Activated B cell treated with CpG ODN at 0.5 μM for 24 hours (primary cell): ENCODE data around the gene PHOSPHO2. TPM values are rescaled to one million over a fixed set of nuclear protein-coding genes. Genes with fewer than 3 reads are reported as not detected.

Source experiments
- ATAC-seq: fragments of 200-7000 bp; cut with Tn5 transposase; one replicate; pipeline ENCODE4 v1.10.0; 2021; ENCODE audit warnings: low read depth, mild to moderate bottlenecking, moderate library complexity
- CTCF ChIA-PET: fragments of 350-600 bp; sonication (Branson Sonifier 250); formaldehyde crosslinking; loops from one replicate; lab custom pipeline; 2021; ENCODE audit warnings: antibody characterized with exemption; lab: Charles Lee
- POLR2A ChIA-PET: fragments of 350-600 bp; sonication (Branson Sonifier 250); formaldehyde crosslinking; loops from one replicate; lab custom pipeline; 2021; ENCODE audit warnings: antibody characterized with exemption; lab: Charles Lee
- DNase-seq: peaks from one replicate; pipeline ENCODE4 v3.0.0; 2022
- H3K27ac Mint-ChIP-seq: one replicate; pipeline ENCODE4 v1.8.0; 2020; ENCODE audit warnings: mixed read lengths
- H3K27me3 Mint-ChIP-seq: one replicate; pipeline ENCODE4 v1.8.0; 2021; ENCODE audit warnings: mixed read lengths
- H3K36me3 Mint-ChIP-seq: one replicate; pipeline ENCODE4 v1.8.0; 2021; ENCODE audit warnings: low read depth, mixed read lengths
- H3K4me1 Mint-ChIP-seq: one replicate; pipeline ENCODE4 v1.8.0; 2021; ENCODE audit warnings: mixed read lengths
- H3K4me3 Mint-ChIP-seq: one replicate; pipeline ENCODE4 v1.8.0; 2020; ENCODE audit warnings: mild to moderate bottlenecking, mixed read lengths
- H3K9me3 Mint-ChIP-seq: one replicate; pipeline ENCODE4 v1.8.0; 2020; ENCODE audit warnings: mixed read lengths
- CTCF ChIP-seq: fragments of 200-600 bp; IDR thresholded peaks from one replicate; pipeline ENCODE4 v1.8.0; 2022; ENCODE audit warnings: antibody characterized with exemption, mild to moderate bottlenecking
- intact Hi-C: fragments of 100-400 bp; cut with micrococcal nuclease; formaldehyde crosslinking; loops from one replicate; pipeline ENCODE4 v1.15.1; 2024
- total RNA-seq: library from RNA; stranded (reverse); gene quantifications from 2 replicates; pipeline ENCODE4 v1.2.3, GENCODE V29; 2022

Gene PHOSPHO2
- total RNA-seq, 1 donor from 2014 or later: 6.3 TPM

GRCh38 chr2:169658877-169659276, 35.4 kb upstream of the PHOSPHO2 start:
- Mint-ChIP-seq H3K9me3 (peaks cover 3% of the 10 kb centered on the region), H3K36me3 (no peaks in the 10 kb centered on the region), H3K4me1 (peaks cover 17% of the 10 kb centered on the region), H3K27me3 (peaks cover 2% of the 10 kb centered on the region), H3K27ac (no peak overlapping the region), H3K4me3 (no peak overlapping the region)
- POLR2A ChIA-PET: no interaction called here
- intact Hi-C loops: no loop called here
- DNase-seq (no peak), ATAC-seq (no peak)
- no peak for TF ChIP-seq CTCF
- CTCF ChIA-PET: no interaction called here

- no peak for TF ChIP-seq CTCF
- Mint-ChIP-seq H3K27ac (peak overlapping the region; percentile 36), H3K9me3 (peaks cover 3% of the 10 kb centered on the region), H3K4me3 (no peak overlapping the region), H3K4me1 (peaks cover 17% of the 10 kb centered on the region), H3K27me3 (peaks cover 2% of the 10 kb centered on the region), H3K36me3 (no peaks in the 10 kb centered on the region)
- ChIA-PET CTCF (no interaction called here), POLR2A (no interaction called here)
- intact Hi-C loops: no loop called here
- ATAC-seq (peak; percentile 79), DNase-seq (no peak)
Measured at GRCh38 chr2:169659320-169659719, 34.9 kb upstream of the PHOSPHO2 start.

- Mint-ChIP-seq H3K36me3 (no peaks in the 10 kb centered on the region), H3K9me3 (peaks cover 3% of the 10 kb centered on the region), H3K4me1 (peaks cover 17% of the 10 kb centered on the region), H3K27ac (no peak overlapping the region), H3K4me3 (no peak overlapping the region), H3K27me3 (peaks cover 2% of the 10 kb centered on the region)
- ATAC-seq: no peak
- intact Hi-C loops: no loop called here
- POLR2A ChIA-PET: no interaction called here
- CTCF ChIA-PET: no interaction called here
- no peak for TF ChIP-seq CTCF
- DNase-seq: no peak
Measured at GRCh38 chr2:169661265-169661664, 33.0 kb upstream of the PHOSPHO2 start.

GRCh38 chr2:169662744-169663143, 31.5 kb upstream of the PHOSPHO2 start:
- H3K4me1 Mint-ChIP-seq: peaks cover 17% of the 10 kb centered on the region
- H3K27ac Mint-ChIP-seq: no peak overlapping the region
- CTCF ChIA-PET: no interaction called here
- no peak for DNase-seq
- H3K36me3 Mint-ChIP-seq: no peaks in the 10 kb centered on the region
- ATAC-seq: no peak
- H3K4me3 Mint-ChIP-seq: no peak overlapping the region
- POLR2A ChIA-PET: no interaction called here
- intact Hi-C loops: no loop called here
- H3K27me3 Mint-ChIP-seq: peaks cover 8% of the 10 kb centered on the region
- peaks cover 3% of the 10 kb centered on the region for H3K9me3 Mint-ChIP-seq
- TF ChIP-seq CTCF: no peak

GRCh38 chr2:169663247-169663646, 31.0 kb upstream of the PHOSPHO2 start:
- H3K9me3 Mint-ChIP-seq: peaks cover 3% of the 10 kb centered on the region
- CTCF ChIA-PET: no interaction called here
- TF ChIP-seq CTCF: no peak

More at GRCh38 chr2:169663247-169663646, 31.0 kb upstream of the PHOSPHO2 start:
- ATAC-seq (no peak), DNase-seq (no peak)
- Mint-ChIP-seq H3K4me1 (peaks cover 17% of the 10 kb centered on the region), H3K27me3 (peaks cover 8% of the 10 kb centered on the region), H3K4me3 (no peak overlapping the region), H3K36me3 (no peaks in the 10 kb centered on the region), H3K27ac (no peak overlapping the region)
- POLR2A ChIA-PET: interaction anchor here (0.6 kb wide), 1 partner anchor 106 kb away, joined by 3 read pairs; no protein-coding TSS in a partner anchor
- intact Hi-C loops: no loop called here
